Posterior vena cava (tissue), 2 donors: Measurements from ENCODE around the gene GAS7. TPM values are rescaled to one million over a fixed set of nuclear protein-coding genes. Genes with fewer than 3 reads are reported as not detected.

Experiments
- DNase-seq: peaks from one replicate; pipeline ENCODE4 v3.0.0-alpha.2; 2020; ENCODE audit warnings: low spot score
- intact Hi-C, 2 donors: fragments of 100-400 bp; cut with DNase I; formaldehyde crosslinking; loops; one replicate each; pipeline versions ENCODE4 v1.14.1 to v1.14.2; 2022 to 2023
- total RNA-seq, 2 donors: library from RNA; stranded (reverse); fragmentation: NEBNext Ultra II Directional; extraction: Animal tissue kit (Norgen Biotek cat#: 25700); gene quantifications; one replicate each; pipeline ENCODE4 v1.2.1, GENCODE V29; 2021
- donor health status: DM: yes; HTN: yes; CAD: no.
- donor health status: DM: yes; HTN: yes; CAD: no.

GAS7 gene
- total RNA-seq, 2 donors from 2014 or later = 70.6 to 190 TPM

GRCh38 chr17:10205549-10206185 is 7.3 kb upstream of the GAS7 start:
- no peak for DNase-seq
- intact Hi-C loops = no loop called here

- intact Hi-C loops = no loop called here
Measured at GRCh38 chr17:10201680-10202079, 3.3 kb upstream of the GAS7 start.

GRCh38 chr17:10200645-10201044 is 2.2 kb upstream of the GAS7 start:
- intact Hi-C loops = no loop called here
- DNase-seq = no peak

More at GRCh38 chr17:10201680-10202079, 3.3 kb upstream of the GAS7 start:
- DNase-seq = no peak

- DNase-seq = no peak
- intact Hi-C loops = no loop called here
Measured at GRCh38 chr17:10200016-10200415, 1.6 kb upstream of the GAS7 start.

- intact Hi-C loops = no loop called here
- peak; percentile 84 for DNase-seq
Measured at GRCh38 chr17:10197721-10198508, 491 bp downstream of the GAS7 start.

GRCh38 chr17:10197362-10197720 is 1.1 kb downstream of the GAS7 start:
- no peak for DNase-seq
- intact Hi-C loops = no loop called here

- no peak for DNase-seq
- intact Hi-C loops = no loop called here
Measured at GRCh38 chr17:10196941-10197340, 1.5 kb downstream of the GAS7 start.

GRCh38 chr17:10196384-10196895 is 2.0 kb downstream of the GAS7 start:
- DNase-seq = no peak
- intact Hi-C loops = no loop called here

- no peak for DNase-seq
- intact Hi-C loops = loop anchor here in 1 of 2 donors (1.0 kb wide), 1 partner anchor 71 kb away; no protein-coding TSS in a partner anchor
Measured at GRCh38 chr17:10195090-10195805, 3.2 kb downstream of the GAS7 start.

GRCh38 chr17:10193632-10194031 is 4.8 kb downstream of the GAS7 start:
- DNase-seq = peak; percentile 20
- intact Hi-C loops = no loop called here

- intact Hi-C loops = no loop called here
- DNase-seq = peak; percentile 76
Measured at GRCh38 chr17:10192972-10193371, 5.4 kb downstream of the GAS7 start.

- peak; percentile 4 for DNase-seq
- intact Hi-C loops = no loop called here
Measured at GRCh38 chr17:10192461-10192860, 5.9 kb downstream of the GAS7 start.

- intact Hi-C loops = no loop called here
- DNase-seq = no peak
Measured at GRCh38 chr17:10187456-10187855, 10.9 kb downstream of the GAS7 start.

- DNase-seq = peak; percentile 57
- intact Hi-C loops = no loop called here
Measured at GRCh38 chr17:10186771-10187410, 11.5 kb downstream of the GAS7 start.

- DNase-seq = peak; percentile 9
- intact Hi-C loops = no loop called here
Measured at GRCh38 chr17:10183931-10184930, 14.2 kb downstream of the GAS7 start.

- intact Hi-C loops = no loop called here
- no peak for DNase-seq
Measured at GRCh38 chr17:10182785-10183184, 15.6 kb downstream of the GAS7 start.

GRCh38 chr17:10178506-10178991 is 19.9 kb downstream of the GAS7 start:
- intact Hi-C loops = loop anchor here in 1 of 2 donors (10.0 kb wide), 1 partner anchor 54 kb away; no protein-coding TSS in a partner anchor
- DNase-seq = no peak

- peak; percentile 68 for DNase-seq
- intact Hi-C loops = loop anchor here in 1 of 2 donors (10.0 kb wide), 1 partner anchor 53 kb away; no protein-coding TSS in a partner anchor
Measured at GRCh38 chr17:10177913-10178505, 20.4 kb downstream of the GAS7 start.
